NCI-H146 treated with DMSO at 0.1 percent for 48 hours (cell line): ENCODE measurements around the gene ARID5B.
A peak's percentile ranks its signal among the peaks of the same experiment; 100 is the strongest.
"Not testable (repeated sequence)": the region's sequence is repeated elsewhere in the genome, so short reads cannot be mapped to it uniquely, and the experiment has no call there.

Experiments
- DNase-seq: peaks from one replicate; lab custom pipeline; 2025; ENCODE audit not compliant: unreplicated experiment; lab: John Stamatoyannopoulos, UW

ARID5B gene

DNA sequence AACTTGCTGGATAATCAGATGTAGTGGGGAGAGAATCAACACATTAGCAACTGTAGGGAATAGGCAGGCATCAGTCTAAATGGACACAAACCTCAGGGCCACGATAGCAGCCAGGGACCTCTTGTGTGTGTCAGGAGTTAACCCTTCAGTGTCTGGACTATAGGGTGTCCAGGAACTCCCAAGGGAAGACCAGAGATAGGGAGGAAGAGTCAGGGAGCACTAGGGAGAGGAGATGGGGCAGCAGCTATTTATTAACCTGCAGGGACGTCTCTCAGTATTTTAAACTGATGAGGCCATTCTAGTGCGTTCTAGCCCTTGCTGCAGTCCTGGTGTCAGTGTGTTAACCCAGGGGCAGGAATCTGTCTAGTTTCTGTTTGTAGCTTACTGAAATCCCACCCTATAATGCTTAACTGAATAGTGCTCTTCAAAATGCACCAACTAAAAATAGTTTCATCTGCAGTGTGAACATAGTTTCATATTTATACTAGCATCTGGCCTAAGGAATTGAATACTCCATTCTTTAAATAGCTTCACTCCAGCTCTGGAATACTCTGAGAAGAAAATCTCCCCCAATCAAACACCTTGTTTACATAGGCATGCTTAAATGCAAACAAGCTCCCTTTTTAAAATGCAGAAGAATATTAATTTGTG is 62.7 kb downstream of the ARID5B start:
- no peak for DNase-seq

DNA sequence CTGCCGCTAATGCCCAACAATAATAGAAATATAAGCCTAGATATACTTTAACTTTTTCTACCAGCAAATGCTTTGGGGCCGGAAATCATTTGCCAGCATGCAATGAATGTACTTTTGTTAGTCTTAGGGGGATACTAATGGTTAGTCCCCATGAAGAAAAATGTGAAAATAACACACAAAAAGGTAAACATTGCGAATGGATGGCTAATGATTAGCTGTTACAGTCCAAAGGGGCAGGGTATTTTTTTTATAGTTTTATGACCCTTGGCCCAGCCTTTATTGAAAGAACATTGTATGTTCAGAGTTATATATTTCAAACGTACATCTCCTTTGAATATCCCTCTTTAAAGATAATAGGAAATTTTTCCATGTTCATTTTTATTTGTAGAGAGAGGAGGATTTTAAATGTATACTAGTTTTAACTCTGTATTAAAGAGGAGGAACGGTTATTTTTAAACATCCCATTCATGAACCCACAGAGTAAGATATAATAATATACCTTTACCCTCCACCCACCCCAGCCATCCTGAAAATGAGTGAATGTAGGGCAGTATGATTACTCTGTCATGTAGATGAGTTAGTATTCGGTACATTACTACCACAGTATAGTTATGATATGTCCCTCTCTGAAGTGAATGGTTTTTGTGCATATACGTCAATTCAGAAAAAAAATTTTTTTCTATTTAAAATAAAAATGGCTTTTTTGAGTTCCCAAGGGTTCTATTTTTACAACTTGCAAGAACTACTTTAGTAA is 63.6 kb downstream of the ARID5B start:
- DNase-seq, result no peak

DNA sequence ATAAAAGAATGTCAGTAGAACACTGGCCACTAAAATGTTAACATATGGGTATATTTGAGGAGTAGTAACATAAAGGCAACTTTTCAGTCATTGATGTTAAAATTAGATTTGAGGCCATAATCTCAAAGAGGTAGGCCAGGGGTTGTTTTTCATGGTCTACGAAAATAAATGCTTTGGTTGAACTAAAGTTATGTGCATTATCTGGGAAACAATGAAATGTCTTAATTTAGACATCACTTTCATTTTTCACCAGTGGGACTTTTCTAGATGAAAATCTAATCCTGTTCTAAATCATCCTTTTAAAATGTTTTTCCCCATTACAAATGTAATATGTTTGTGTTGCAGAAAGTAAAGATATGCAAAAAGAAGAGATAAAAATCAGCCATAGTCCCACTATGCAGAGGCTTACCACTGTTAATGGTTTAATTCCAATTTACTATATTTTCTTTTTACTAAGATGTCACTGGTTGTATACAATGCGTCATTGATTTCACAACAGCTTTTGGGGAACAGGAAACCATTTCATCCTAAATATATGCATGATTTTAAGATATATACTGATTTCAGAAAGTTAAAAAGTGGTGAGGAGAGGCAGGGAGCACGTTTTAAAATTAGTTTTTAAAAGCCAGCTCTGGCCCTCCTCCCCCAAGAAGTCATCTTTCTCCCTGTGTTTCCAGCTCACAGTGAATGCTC is 64.3 kb downstream of the ARID5B start:
- DNase-seq, result no peak

DNA sequence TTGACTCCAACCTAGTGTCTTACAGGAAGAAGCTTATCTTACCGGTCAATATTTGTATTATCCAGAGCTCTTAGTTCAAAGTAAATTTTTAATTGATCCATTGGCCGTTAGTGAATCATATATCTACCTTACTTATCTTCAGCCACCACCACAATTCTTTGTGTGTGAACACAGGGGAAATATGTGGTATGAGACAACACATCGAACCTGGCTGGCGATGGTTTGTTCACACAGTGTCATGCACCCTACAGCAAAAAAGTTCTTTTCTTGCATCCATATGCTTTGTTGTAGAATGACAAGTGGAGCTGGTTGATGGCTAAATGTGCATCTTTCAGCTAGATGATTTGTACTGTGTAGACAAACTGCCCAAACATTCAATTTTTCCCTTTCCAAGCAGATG is 65.8 kb downstream of the ARID5B start:
- DNase-seq, result no peak

DNA sequence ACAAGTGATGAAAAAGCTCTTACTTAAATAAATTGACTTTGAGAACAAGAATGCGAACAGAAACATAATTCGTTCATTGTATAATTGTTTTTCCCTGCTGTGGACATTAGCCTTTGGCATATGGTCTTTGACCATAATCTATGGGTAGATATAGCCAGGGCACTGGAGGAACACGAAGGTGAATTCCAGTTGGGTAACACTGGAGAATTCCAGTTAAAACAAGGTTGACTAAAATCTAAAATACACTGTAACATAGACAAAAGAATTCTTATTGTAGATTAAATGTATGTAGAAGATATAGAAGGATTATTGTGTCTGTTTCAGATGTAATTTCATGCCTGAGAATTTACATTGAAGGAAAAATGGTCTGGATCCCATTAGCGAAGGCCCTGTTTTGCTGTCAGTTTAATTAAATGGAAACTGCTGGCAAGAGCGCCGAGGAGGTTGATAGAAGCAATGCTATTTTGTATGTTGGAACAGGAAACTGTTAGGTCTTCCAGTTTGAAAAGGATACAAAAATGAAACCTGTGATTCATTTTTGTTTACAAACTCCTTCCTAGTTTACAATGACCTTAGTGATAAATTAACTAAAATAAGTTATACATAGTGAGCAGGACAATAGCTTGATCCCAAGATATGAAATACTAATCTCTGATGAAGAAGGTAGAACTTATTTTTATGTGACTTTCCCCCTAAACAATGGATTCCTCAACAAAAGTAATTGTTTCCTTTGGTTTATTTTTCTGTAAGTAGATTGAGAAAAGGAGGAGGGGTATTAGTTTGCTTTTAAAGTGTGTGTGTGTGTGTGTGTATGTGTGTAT is 68.9 kb downstream of the ARID5B start:
- no peak for DNase-seq

DNA sequence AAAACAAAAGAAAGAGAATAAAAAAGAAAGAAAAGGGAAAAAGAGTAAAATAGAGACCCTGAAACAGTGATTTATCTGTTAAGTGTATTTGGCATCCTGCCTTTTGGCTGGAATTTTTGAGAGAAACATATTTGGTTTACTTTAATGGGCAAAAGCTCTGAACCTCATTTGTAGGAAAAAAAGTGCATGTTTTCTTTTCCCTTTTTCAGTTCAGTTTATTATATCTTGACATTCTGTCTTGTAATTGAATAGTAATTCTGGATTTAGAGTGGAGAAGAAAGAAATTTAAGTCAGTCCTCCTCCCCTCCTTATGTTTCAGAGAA is 69.5 kb downstream of the ARID5B start:
- DNase-seq, result no peak

DNA sequence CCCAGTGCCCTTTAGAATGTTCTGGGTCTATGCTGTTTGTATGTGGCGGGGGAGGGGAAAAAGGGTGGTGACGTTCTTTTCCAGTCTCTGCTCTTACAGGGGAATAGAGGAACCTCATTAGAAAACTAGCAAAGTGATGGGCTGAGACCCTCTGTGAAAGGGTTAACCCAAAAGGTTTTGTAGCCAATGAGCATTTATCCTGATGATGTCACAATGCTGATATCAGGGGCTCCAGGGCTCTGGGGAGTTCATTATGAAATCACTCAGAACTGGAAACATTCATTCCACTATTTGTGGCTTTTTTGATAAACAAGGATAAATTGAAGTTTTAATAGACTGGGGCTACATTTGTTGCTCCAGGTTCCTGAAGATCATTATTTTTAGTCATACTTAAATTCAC is 71.7 kb downstream of the ARID5B start:
- DNase-seq, result no peak

DNA sequence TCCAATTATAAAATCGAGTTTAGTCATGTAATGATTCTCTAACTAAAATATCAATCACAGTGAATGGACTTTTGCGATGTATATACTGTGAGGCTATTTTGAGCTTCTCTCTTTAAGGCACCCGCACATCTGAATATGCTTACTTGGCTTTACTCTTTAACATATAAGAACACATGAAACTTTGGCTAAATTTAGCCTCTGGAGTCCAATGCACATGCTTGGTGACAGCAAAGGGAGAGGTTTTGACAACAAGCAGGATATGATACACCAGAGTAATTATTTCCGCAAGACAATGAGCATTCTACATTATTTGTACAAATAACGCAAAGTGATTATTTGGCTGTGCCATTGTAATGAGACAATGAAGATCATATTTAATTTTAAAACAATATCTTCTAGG is 72.4 kb downstream of the ARID5B start:
- DNase-seq, result no peak

DNA sequence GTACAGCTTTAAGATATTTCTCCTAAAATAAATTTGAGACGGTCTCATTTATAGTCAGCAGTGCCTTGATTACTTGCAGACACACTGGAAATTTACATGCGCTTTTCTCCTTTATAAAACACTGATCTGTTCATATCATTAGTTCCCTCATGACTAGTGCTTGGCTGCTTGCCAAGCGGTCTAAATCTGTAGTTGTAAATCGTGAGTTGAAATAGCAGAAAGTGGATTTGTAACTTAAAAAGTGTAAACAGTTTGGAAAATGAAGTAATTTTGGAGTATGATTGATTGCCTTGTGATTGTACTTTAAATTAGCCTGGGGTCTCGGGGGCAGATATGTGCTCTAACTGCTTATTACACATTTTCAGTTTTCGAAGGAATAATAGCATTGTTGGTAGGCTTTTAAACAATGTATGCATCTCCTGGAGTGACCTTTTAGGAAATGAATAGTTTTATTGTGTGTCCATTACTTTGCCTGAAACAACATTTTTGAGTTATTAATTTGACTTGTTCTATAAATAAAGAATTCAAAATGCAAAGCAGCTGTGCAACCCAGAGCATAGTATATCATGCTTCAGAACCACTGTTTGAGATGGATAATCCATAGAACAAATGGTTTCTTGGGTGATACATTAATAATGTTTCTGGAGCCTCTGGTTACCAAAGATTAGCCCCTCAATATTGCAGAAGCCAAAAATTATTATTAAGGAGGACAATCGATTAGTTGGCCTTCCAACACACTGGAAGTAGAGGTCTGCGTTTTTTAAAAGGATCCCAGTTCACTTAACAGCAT is 73.3 kb downstream of the ARID5B start:
- peak; percentile 24 for DNase-seq

DNA sequence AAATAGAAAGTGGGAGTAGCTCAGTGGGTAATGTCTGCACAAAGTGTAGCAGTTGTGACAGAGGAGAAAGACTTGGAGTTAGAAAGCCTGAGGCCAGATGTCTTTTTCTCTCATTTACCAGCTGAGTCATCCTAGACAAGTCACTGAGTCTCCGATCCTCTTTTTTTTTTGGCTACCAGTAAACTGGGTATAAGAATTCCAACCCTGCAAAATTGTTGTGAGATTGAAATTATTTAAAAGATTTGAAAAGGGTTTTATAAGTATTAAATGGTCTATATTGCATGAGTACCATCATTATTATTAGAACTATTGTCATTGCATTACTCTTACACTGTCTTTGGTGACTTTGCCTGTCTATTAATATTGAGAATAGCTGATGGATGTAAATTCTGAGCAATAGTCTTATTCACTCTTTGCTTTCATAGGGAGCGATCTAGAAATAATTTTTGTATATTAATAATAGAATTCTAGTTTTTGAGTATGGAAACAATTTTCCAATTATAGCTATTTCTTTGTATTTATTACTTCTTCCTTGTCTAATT is 74.0 kb downstream of the ARID5B start:
- DNase-seq, result no peak

DNA sequence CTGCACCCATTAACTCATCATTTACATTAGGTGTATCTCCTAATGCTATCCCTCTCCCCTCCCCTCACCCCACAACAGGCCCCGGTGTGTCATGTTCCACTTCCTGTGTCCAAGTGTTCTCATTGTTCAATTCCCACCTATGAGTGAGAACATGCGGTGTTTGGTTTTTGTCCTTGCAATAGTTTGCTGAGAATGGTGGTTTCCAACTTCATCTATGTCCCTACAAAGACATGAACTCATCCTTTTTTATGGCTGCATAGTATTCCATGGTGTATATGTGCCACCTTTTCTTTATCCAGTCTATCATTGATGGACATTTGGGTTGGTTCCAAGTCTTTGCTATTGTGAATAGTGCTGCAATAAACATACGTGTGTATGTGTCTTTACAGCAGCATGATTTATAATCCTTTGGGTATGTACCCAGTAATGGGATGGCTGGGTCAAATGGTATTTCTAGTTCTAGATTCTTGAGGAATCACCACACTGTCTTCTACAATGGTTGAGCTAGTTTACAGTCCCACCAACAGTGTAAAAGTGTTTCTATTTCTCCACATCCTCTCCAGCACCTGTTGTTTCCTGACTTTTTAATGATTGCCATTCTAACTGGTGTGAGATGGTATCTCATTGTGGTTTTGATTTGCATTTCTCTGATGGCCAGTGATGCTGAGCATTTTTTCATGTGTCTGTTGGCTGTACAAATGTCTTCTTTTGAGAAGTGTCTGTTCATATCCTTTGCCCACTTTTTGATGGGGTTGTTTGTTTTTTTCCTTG is 75.6 kb downstream of the ARID5B start:
- not testable (repeated sequence) for DNase-seq

DNA sequence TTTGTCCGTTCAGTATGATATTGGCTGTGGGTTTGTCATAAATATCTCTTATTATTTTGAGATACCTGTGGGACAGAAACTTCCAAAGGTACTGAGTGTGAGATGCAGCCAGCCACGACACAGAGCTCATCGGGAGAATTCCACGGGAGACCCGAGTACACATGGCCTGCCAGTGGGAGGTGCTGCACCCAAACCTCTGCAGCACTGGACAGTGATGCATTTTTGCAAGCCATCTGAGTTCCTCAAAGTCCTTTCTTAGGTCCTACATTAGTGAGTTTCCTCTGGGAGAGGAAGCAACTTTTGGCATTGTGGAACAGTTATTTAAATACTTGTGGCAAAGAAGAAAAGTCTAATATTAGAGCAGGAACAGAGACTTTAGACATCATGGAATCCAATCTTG is 77.5 kb downstream of the ARID5B start:
- no peak for DNase-seq

DNA sequence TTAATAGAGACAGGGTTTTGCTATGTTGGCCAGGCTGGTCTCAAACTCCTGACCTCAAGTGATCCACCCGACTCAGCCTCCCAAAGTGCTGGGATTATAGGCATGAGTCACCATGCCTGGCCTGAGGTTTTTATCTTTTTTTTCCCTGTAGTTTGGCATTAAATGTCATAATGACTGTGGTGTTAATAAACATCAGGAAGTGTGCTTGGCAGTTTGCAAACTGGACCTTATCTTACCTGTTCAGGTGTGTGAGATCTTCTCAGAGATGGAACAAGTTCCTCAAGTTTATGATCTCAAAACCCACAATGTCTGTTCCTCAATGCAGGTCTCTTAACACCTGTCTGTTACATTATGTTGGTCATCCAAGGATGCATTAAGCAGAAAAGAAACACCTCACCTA is 80.0 kb downstream of the ARID5B start:
- no peak for DNase-seq

DNA sequence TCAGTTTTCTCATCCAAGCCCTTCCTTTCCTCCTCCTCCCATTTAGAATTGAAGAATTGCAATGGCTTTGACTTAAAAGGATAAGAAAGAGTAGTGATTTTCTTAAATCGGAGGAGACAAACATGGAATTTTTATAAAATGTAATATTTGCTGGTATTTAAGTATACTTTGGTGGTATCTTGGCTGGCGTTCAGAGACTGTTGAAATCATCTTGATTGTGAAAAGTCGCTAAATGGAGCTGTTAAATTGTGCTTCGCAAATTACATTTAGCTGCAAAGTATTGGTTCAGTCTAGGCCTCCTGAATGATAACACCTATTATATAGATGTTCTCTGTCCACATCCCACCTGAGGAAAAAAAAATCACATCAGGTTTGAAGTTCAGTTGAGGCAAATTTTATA is 81.8 kb downstream of the ARID5B start:
- DNase-seq, result no peak

DNA sequence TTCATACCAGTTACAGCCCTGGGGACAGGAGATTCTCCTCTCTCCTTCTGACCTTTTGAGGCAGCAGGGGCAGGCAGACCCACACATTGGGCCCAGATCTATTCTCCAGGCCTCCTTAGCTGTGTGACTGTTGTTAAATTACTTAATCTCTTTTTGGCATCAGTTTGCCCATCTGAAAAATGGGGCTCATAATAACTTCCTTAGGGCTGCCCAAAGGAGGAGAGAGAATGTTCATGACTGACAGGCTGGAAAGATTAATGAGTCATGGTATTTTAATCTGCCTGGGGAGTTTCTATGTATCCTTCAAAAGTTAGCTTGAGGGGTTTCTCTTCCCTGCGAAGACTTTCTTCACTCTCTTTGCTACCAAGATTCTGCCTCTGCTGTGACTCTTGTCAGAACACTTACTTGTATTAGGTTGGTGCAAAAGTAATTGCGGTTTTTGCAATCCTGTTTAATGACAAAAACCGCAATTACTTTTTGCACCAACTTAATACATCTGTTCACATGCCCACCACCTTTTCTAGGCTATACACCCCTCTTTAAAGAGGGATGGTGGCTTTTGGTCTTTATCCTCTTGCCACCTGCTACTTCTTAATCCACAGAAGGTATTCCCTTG is 83.4 kb downstream of the ARID5B start:
- no peak for DNase-seq

DNA sequence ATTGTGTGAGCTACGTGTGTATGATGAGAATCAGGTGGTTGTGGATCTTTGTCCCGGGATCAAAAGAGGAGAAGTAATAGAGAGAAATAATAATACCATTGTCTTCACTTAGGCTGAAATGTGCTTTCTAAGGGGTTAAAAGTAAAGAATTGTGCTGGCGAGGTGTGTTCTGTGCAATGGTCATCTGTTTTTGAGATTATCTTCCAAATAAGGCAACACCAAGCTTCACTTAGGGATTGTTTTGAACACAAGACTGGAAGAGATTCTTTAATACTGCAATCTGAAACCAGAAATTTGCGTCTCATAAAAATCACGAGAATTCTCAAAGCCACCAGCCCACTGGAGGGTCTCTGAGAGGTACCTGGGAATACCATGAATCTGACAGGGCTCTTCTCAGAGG is 84.2 kb downstream of the ARID5B start:
- DNase-seq, result no peak

DNA sequence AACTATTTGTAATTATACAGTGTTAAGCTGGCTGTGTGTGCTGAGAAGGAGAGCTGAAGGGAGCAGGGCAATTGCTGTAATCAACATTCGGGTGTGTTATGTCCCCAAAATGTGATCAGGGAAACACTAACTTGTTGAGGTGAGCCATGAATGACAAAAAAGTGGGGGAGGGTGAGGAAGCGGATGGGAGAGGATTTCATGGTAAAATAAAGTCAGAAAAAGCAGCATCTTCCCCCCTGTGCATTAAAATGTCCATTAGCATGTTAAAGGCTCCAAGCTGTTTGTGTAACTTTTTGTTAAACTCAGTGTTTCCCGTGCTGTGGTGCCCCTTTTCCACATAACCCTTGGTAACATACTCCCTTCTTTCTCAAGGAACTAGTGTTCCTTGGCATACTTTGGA is 84.9 kb downstream of the ARID5B start:
- DNase-seq, result no peak

DNA sequence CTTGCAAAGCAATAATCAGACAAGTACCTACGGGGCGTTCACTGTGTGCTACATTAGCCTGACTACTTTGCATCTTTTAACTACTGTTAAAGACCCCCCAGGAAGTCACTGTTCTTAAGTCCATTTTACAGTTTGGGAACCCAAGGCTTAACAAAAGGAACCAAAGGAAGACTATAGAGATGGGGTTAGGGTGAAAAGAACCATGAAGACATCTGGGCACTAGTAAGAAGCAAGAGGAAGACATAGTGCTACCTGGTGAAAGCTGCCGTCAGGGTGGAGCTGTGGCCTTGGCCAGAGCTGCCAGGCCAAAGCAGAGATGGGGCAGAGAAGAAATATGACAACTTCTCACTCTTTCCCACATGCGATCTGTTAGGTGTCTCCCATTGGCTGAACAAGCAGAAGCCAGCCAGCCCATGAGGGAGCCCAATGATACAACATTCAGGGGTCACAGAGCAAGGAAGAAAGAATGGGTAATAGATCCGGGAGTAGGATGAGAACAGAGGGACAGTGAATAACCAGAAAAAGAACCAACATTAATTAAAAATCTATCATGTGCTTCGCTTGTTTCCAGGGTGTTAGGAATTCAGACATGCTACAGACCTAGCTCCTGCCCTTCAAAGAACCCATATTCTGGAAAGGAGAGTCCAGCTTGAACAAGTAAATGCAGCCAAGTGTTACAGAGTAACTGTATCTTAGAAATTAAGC is 85.4 kb downstream of the ARID5B start:
- no peak for DNase-seq

DNA sequence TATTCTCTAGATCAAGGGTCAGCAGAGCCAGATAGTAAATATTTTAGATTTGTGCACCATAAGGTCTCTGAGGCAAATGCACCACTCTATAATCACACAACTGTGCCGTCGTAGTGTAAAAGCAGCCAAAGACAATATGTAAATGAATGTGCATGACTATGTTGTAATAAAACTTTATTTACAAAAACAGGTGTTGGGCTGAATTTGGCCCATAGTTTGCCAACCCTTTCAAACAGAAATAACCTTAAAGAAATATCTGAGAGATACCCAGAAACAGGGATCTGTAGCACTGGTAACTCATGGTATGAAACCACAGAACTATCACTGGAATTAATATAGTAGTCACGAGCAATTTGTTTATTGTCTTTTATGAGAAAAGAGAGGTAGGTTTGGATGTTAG is 86.0 kb downstream of the ARID5B start:
- DNase-seq, result no peak
